GM18951 (cell line): Measurements from ENCODE around the gene ABI2.

ENCODE experiments used
- POLR2A ChIP-seq: IDR thresholded peaks from 4 replicates; pipeline ENCODE4 v1.6.1; 2011; ENCODE audit warnings: mild to moderate bottlenecking; ENCODE audit not compliant: insufficient read length, insufficient read depth; ENCODE audit errors: extremely low read depth
- in situ Hi-C: fragments of 300-500 bp; cut with MboI; formaldehyde crosslinking; loops from one replicate; pipeline ENCODE4 v1.12.0; 2022; ENCODE audit warnings: low sequenced_read_pairs, mixed read lengths, inconsistent platforms; ENCODE audit not compliant: unreplicated experiment

Gene ABI2

DNA sequence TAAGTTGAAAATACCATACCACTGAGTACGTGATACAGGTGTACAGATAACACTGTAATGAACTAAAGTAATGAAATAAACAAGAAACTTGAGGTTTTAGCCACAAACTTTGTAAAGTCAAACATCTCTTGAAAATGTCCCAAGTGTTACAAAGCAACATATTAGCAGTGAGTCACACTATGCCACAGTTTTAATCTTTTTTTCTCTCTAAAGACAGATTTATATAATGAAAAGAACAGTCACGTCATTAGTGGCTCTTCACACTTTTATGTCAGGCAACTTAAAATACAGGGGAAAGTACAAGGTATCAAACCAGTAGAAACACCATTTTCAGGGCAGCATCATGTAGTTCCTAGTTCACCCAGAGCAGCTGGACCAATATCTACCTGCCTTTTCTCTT is 164.8 kb downstream of the ABI2 start:
- no peak for TF ChIP-seq POLR2A
- in situ Hi-C loops: no loop called here
